22Rv1 (cell line): ENCODE measurements around the gene DDX25.

ENCODE experiments used
- ZFX ChIP-seq: fragments of 450-650 bp; IDR thresholded peaks from 2 replicates; pipeline ENCODE4 v1.6.1; 2017; ENCODE audit warnings: antibody characterized with exemption, borderline replicate concordance
- TF ChIP-seq, protein P1 (sequence below): fragments of 450-650 bp; IDR thresholded peaks from 2 replicates; pipeline ENCODE4 v1.5.1; 2017; ENCODE audit warnings: mild to moderate bottlenecking

DNA sequence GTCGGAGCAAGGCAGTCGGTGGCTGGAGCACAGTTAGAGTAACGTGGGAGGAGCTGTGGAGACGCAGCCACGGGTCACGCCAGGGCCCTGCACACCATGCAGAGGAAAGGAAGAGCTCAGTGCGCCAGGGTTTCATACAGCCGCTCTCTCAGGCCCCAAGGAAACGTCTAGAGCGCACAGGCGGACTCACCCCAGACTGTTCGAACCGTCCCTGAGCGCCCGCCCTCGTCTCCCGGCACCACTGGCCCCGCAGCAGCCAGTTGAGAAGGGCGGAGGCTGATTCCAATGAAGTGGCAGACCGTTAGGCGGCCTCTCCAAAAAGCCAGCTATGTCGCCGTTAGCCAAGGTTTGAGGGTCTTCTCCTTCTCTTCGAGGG, 17.3 kb upstream of the DDX25 start:
- TF ChIP-seq, protein P1, sequence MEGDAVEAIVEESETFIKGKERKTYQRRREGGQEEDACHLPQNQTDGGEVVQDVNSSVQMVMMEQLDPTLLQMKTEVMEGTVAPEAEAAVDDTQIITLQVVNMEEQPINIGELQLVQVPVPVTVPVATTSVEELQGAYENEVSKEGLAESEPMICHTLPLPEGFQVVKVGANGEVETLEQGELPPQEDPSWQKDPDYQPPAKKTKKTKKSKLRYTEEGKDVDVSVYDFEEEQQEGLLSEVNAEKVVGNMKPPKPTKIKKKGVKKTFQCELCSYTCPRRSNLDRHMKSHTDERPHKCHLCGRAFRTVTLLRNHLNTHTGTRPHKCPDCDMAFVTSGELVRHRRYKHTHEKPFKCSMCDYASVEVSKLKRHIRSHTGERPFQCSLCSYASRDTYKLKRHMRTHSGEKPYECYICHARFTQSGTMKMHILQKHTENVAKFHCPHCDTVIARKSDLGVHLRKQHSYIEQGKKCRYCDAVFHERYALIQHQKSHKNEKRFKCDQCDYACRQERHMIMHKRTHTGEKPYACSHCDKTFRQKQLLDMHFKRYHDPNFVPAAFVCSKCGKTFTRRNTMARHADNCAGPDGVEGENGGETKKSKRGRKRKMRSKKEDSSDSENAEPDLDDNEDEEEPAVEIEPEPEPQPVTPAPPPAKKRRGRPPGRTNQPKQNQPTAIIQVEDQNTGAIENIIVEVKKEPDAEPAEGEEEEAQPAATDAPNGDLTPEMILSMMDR: no peak
- no peak for TF ChIP-seq ZFX
